Karpas-422 (cell line): ENCODE results near the gene SEL1L3. TPM values are rescaled to one million over a fixed set of nuclear protein-coding genes. Genes with fewer than 3 reads are reported as not detected.

Experiments
- DNase-seq: peaks from one replicate; pipeline ENCODE4 v3.0.0-alpha.2; 2015
- H2AFZ ChIP-seq: fragments of 200-600 bp; sonication (generic); 2 replicates; pipeline ENCODE4 v1.6.1; 2014; ENCODE audit warnings: antibody characterized with exemption, low read length, mixed read lengths
- H3K27ac ChIP-seq: fragments of 200-600 bp; sonication (generic); 2 replicates; pipeline ENCODE4 v1.5.1; 2014; ENCODE audit warnings: mild to moderate bottlenecking, low read length, moderate library complexity
- H3K27me3 ChIP-seq: fragments of 200-600 bp; sonication (generic); 2 replicates; pipeline ENCODE4 v1.6.1; 2014; ENCODE audit warnings: low read length, mixed read lengths
- H3K36me3 ChIP-seq: fragments of 200-600 bp; sonication (generic); 2 replicates; pipeline ENCODE4 v1.6.1; 2014; ENCODE audit warnings: low read length, mixed read lengths; ENCODE audit not compliant: insufficient read depth
- H3K4me1 ChIP-seq: fragments of 200-600 bp; sonication (generic); 2 replicates; pipeline ENCODE4 v1.6.1; 2014; ENCODE audit warnings: mild to moderate bottlenecking, low read length, mixed read lengths
- H3K4me2 ChIP-seq: fragments of 200-600 bp; sonication (generic); 2 replicates; pipeline ENCODE4 v1.6.1; 2014; ENCODE audit warnings: low read length, low read depth, mild to moderate bottlenecking; ENCODE audit not compliant: poor library complexity, severe bottlenecking
- H3K4me3 ChIP-seq: fragments of 200-600 bp; sonication (generic); 2 replicates; pipeline ENCODE4 v1.5.1; 2014; ENCODE audit warnings: mild to moderate bottlenecking, antibody characterized with exemption, low read length, mixed read lengths
- H3K79me2 ChIP-seq: fragments of 200-600 bp; sonication (generic); 2 replicates; pipeline ENCODE4 v1.6.1; 2014; ENCODE audit warnings: mild to moderate bottlenecking, low read length, mixed read lengths
- H3K9ac ChIP-seq: fragments of 200-600 bp; sonication (generic); 2 replicates; pipeline ENCODE4 v1.6.0; 2014; ENCODE audit warnings: low read length
- H3K9me2 ChIP-seq: fragments of 200-600 bp; sonication (generic), shearing (Covaris generic); replicated peaks from 2 replicates; pipeline ENCODE4 v1.6.0; 2014; ENCODE audit warnings: mild to moderate bottlenecking, low read length, moderate library complexity; ENCODE audit not compliant: insufficient read depth
- H3K9me3 ChIP-seq: fragments of 300-700, 200-600 bp; sonication (generic); 2 replicates; pipeline ENCODE4 v1.6.1; 2014; ENCODE audit warnings: low read length, mixed read lengths
- H4K20me1 ChIP-seq: fragments of 200-600 bp; sonication (generic); 2 replicates; pipeline ENCODE4 v1.6.1; 2014; ENCODE audit warnings: mild to moderate bottlenecking, antibody characterized with exemption, low read length, low read depth; ENCODE audit not compliant: insufficient read depth
- small RNA-seq: library from RNA; depleted of rRNA; stranded (forward); fragments of <200 nt; gene quantifications from one replicate; pipeline ENCODE3, GENCODE V24; 2014
- total RNA-seq: library from RNA; depleted of rRNA; stranded (reverse); fragments of >200 nt; shearing (Covaris generic); gene quantifications from 2 replicates; pipeline ENCODE4 v1.2.3, GENCODE V29; 2014; ENCODE audit warnings: low replicate concordance; rRNA removed

Gene SEL1L3
- total RNA-seq, 1 experiment from 2014 or later: 271 TPM

- peaks cover 4% of the 10 kb centered on the region for H3K4me1 ChIP-seq
- no peaks in the 10 kb centered on the region for H3K79me2 ChIP-seq
- H3K27ac ChIP-seq: no peak overlapping the region
- no peak overlapping the region for H2AFZ ChIP-seq
- H3K4me3 ChIP-seq: no peak overlapping the region
- no peak overlapping the region for H3K4me2 ChIP-seq
- DNase-seq: no peak
- no peaks in the 10 kb centered on the region for H3K27me3 ChIP-seq
- H3K36me3 ChIP-seq: no peaks in the 10 kb centered on the region
- H4K20me1 ChIP-seq: no peaks in the 10 kb centered on the region
- H3K9me2 ChIP-seq: no peaks in the 10 kb centered on the region
- no peak overlapping the region for H3K9ac ChIP-seq
- no peaks in the 10 kb centered on the region for H3K9me3 ChIP-seq
Observed at GRCh38 chr4:25700661-25701060, 162.1 kb downstream of the SEL1L3 start.

GRCh38 chr4:25697516-25697915, 165.3 kb downstream of the SEL1L3 start:
- Histone ChIP-seq H3K9me2 (no peaks in the 10 kb centered on the region), H3K4me2 (no peak overlapping the region), H3K36me3 (no peaks in the 10 kb centered on the region), H3K9me3 (no peaks in the 10 kb centered on the region), H3K79me2 (no peaks in the 10 kb centered on the region), H3K9ac (no peak overlapping the region), H3K27me3 (no peaks in the 10 kb centered on the region), H3K4me1 (no peaks in the 10 kb centered on the region), H4K20me1 (no peaks in the 10 kb centered on the region), H2AFZ (no peak overlapping the region), H3K27ac (no peak overlapping the region), H3K4me3 (no peak overlapping the region)
- DNase-seq: no peak

Small RNAs within 50 kb of the gene (small RNA-seq; reads per million reads assigned to genes)
- gene MTND4LP22: not detected

Other genes with a start within 250 kb of the SEL1L3 start
- not detected in 2 replicates for gene SLC34A2, start 207.1 kb downstream of the SEL1L3 start, total RNA-seq
- 53.2 and 85.2 TPM in 2 replicates for gene SMIM20, start 51.2 kb upstream of the SEL1L3 start, total RNA-seq